Stimulated activated CD4-positive, alpha-beta T cell treated with anti-CD3 and anti-CD28 coated beads, TNF-alpha, amount 100 ng/mL, for 24 hours (primary cell): Measurements from ENCODE around the gene MYO18B.

Experiments used
- DNase-seq, 3 experiments: peaks; one replicate each; pipeline ENCODE4 v3.0.0-alpha.2; 2020; ENCODE audit warnings: low read depth in 3 of 3

The MYO18B gene

GRCh38 chr22:26045860-26046259, 303.9 kb downstream of the MYO18B start:
- no peak for DNase-seq

DNA sequence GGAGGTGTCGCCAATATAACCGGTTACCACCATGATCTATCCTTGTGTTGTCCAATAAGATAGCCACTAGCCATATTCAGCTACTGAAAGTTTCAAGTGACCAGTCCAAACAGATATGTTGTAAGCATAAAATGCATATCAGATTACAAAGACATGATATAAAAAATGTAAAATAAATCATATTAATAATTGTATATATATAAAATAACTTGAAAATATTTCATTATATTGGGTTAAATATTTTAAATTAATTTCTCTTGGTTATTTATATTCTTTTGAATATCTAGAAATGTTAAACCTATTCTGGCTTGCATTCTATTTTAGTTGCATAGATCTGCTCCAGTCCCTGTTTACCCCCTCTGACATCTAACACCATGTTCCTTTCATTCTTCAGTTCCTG, 305.5 kb downstream of the MYO18B start:
- DNase-seq, result no peak

DNA sequence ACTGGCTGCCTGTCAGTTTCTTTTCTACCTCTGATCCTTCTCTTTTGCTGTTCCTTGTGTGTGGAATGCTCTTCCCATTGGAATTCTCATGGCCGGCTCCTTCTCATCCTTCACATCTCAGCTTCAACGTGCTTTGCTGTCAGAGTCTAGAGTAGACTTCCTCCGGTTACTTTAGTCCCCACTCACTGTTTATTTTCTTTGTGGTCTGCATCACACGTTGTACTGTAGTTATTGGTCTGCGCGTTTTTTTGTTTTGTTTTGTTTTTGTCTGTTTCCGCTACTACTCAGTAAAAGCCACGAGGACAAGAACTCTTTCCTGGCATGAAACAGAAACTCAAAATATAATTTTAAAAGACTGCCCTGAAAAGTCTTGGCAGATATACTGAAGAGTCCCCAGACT, 305.9 kb downstream of the MYO18B start:
- DNase-seq, result no peak

DNA sequence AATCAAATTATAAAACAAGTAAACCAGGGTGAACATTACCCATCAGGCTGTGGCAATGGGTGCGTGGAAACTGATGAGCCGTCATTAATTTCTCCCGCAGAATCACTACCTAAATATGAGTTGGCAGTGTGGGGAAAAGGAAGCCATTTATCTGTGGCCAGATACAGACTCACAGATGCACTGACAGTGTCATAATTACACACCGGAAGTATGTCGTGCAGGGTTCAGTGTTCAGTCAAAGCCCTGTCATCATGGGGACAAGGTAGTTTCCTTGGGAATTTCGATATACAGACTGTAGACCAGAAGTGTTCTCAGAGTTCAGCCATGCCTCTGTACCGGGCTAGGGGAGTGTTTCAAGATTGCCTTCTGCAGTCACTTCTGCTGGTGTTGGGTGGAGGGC, 308.1 kb downstream of the MYO18B start:
- DNase-seq, result no peak

DNA sequence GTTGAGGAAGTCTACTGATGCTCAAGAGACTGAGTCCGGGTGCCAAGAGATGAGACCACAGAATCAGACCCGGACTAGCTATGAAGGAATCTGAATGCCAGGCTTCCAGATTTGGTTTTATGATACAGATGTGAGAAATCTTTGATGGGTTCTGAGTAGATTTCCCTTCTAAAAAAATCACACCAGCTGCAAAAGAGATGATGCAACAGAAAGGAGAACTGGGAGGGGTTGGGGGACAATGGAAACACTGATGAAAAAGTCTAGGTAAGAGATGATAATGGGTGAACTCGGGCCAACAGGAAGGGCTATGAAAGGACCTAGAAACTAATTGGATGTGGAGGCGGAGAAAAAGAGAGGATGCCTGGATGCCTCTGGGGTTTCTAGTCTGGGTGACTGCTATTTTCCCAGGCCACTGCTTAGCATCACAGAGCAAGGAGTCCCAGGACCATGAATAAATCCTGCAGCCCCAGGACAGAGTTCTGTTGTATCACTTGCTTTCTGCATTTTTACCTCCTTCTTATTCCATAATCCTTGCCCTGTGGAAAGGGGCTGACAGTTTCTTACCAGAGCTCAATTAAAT, 311.8 kb downstream of the MYO18B start:
- DNase-seq, result no peak

DNA sequence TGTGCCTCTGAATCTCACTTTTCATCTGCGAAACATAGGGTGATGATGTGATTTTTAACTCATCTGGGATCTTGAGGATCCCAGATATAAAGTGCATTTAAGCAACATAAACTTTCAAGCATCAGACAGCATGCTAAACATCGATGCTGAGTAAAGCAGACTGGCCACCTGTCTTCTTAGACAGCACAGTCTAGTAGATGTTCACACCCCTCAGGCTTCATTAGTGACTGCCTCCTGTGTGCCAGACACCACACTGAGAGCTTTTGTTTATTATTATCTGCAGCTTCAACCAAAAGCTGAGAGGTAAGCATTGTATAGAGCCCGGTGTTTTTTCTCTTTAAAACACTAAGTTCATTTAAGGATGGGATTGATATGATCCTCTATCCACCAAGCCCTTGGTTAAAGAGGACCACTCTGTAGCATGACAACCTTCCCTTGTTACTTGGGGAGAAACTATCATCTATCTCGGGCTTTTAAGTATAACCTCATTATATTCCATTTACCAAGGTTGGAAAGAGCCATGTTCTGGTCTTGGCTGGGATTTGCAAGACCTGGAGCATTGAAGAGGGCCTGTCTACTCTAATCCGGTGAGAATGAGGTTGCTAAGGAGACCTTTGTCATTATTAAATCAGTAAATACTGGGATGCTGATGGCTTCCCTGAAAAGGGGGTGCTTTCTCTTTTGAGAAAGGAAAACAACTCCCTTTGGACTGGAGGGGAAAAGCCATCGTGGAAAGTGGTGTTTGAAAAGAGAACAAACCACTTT, 313.0 kb downstream of the MYO18B start:
- DNase-seq, result no peak

- no peak for DNase-seq
These were observed 313.7 kb downstream of the MYO18B start for GRCh38 chr22:26055693-26056092.

DNA sequence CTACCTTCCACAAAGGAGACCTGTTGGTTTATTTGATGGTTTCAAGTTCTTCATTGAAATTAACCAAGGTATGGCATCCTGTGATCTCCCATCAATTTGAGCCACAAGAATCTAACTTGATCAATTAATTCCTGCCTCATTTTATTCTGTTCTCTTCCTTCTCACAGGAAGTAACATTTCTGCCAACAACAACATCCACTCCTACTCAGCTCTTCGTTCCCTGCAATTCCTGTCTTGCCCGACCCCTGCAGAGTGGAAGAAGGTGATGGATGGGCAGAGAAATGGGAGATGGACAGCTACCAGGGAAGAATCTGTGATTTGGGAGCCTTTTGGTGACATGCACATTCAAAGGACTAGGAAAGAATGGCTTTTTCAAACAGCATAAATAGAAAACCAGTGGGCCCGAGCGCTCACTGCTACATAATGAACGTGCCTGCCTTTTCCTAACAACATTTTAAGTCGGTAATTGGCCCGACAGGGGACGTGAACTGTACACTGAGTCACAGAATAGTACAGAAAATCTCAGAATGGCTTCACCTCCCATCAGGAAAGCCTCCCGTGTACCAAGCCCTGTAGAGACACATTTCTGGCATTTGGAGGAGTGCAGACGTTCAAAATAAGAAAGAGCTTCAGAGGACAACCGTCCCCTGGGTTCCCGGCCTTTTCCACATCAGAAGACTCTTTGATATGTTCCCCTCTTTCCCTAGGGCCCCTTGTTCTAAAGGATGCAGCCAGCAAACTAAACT, 314.6 kb downstream of the MYO18B start:
- DNase-seq, result no peak

DNA sequence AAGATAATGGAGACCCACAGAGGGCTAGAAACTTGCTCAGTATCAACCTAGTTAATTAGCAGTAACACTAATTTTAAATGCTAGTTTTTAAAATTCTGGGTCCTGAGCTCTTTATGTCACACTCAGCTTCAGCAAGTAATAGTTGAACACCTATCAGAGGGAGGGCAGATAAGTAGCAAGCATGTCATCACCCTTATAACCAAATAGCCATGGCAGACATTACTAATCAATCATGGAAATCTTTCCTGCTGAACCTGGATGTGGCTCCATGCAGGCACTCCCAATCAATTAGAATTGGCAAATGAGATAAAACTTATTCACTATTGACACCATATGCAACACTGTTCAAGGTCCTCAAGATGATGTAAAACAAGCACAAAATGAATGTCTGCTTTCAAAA, 315.7 kb downstream of the MYO18B start:
- no peak for DNase-seq

DNA sequence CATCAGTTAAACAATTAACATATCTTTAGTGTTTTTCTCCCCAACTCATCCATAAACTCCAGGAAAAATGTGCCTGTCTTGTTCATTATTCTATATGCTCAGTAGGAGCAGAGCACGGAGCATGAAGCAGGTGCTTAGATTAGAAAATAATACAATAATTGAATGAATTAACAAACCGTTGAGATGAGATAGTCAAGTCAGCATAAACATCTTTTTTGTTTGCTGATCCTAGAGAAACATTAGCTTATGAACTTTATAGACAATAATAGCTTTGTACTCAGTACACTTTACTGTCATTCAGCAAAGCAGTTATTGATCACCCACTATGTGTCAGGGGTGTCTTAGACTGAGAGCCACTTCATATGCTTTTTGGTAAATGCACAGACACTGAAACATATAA, 322.1 kb downstream of the MYO18B start:
- DNase-seq, result no peak

GRCh38 chr22:26065847-26066246, 323.9 kb downstream of the MYO18B start:
- DNase-seq, result no peak

DNA sequence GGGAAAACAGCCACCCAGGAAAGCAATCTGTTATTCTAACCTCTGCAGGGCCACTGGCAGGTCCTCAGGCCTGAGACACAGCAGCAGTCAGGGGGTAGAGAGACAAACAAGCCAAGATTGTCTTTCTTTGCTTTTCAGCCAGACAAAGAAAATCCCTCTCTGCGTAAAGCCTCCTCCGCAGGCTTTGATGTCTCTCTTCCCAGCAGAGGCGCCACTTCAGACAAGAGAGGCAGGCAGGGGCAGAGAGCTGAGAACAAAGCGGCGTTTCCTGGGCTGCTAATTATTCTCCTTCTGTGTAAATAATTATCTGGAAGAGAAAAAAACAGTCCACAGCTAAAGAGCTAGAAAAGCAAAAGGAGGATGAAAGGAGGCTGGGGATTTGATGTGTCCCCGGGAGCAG, 324.5 kb downstream of the MYO18B start:
- no peak for DNase-seq

DNA sequence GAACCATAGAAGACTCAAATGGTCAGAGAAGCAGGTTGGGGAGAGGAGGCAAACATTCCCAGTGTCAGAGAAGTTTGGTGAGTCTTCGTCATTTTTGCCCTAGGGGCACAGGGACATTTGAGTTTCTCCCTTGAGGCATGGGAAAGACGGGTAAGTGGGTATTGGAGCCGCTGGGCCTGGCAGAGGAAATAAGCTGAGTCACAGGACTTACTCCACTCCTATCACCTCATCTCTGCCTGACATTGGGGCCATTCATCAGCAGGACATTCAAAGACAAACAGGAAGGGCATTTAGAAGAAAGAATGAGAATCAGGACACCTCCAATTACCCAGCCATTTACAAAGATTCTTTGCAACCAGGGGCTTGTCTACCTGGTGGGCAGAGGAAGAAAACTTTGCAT, 326.6 kb downstream of the MYO18B start:
- no peak for DNase-seq

DNA sequence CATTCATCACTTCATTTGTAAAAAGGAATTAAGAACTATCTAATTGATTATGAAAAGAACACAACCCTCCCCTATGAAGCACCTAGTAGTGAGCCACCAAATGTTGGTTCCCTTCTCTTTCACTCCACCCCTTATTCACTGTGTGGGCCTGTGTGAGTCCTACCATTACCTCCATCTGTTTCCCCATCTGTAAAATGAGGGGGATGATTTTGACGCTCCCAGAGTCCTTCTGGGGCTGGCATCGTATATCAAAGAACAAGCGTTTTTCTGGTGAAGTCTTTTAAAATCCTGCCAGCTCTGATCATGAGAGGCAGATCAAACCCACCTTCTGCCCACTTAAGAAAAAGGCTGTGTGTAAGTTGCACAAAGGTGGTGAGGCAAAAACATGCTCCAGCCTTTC, 330.6 kb downstream of the MYO18B start:
- DNase-seq, result no peak

GRCh38 chr22:26075251-26075650, 333.3 kb downstream of the MYO18B start:
- no peak for DNase-seq

DNA sequence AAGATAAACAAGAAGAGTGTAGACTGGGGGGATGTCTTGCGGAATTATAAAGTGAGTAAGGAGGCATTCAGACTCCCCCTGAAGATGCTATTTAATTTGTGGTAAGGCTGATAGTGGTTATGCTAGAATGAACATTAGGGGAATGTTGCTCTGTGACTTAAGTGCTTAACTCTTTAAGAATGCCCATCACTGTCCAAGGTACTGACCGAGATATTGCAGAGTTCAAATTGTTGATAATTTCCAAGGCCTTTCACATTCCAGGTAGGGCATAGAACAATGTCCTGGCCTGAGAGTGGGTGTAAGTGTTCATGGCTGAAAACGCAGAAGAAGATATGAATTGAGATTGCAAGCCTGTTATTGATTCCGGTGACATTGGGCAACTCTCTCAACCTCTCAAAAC, 337.0 kb downstream of the MYO18B start:
- DNase-seq, result no peak
